ENCODE data around the gene GADD45G.

GADD45G gene

GRCh38 chr9:89630508-89630907 lies 25.7 kb downstream of the GADD45G start:
- DNase-seq (ENCODE audit: low read depth): no peak

- DNase-seq (ENCODE audit: low read depth): no peak
These were observed 26.6 kb downstream of the GADD45G start for GRCh38 chr9:89631384-89631783.

- no peak for DNase-seq (ENCODE audit: low read depth)
These were observed 27.5 kb downstream of the GADD45G start for GRCh38 chr9:89632192-89632733.

GRCh38 chr9:89632736-89633135 lies 27.9 kb downstream of the GADD45G start:
- no peak for DNase-seq (ENCODE audit: low read depth)

- no peak for DNase-seq (ENCODE audit: low read depth)
These were observed 28.6 kb downstream of the GADD45G start for GRCh38 chr9:89633404-89633803.

- no peak for DNase-seq (ENCODE audit: low read depth)
These were observed 29.1 kb downstream of the GADD45G start for GRCh38 chr9:89633920-89634319.

GRCh38 chr9:89634995-89635742 lies 30.4 kb downstream of the GADD45G start:
- DNase-seq (ENCODE audit: low read depth): no peak

GRCh38 chr9:89635816-89636215 lies 31.0 kb downstream of the GADD45G start:
- DNase-seq (ENCODE audit: low read depth): no peak

GRCh38 chr9:89637787-89638186 lies 33.0 kb downstream of the GADD45G start:
- no peak for DNase-seq (ENCODE audit: low read depth)

- no peak for DNase-seq (ENCODE audit: low read depth)
These were observed 33.5 kb downstream of the GADD45G start for GRCh38 chr9:89638359-89638758.

- no peak for DNase-seq (ENCODE audit: low read depth)
These were observed 34.1 kb downstream of the GADD45G start for GRCh38 chr9:89638893-89639292.

GRCh38 chr9:89639367-89639795 lies 34.6 kb downstream of the GADD45G start:
- DNase-seq (ENCODE audit: low read depth): no peak

- no peak for DNase-seq (ENCODE audit: low read depth)
These were observed 35.1 kb downstream of the GADD45G start for GRCh38 chr9:89639961-89640360.

- DNase-seq (ENCODE audit: low read depth): no peak
These were observed 35.5 kb downstream of the GADD45G start for GRCh38 chr9:89640361-89640760.

- DNase-seq (ENCODE audit: low read depth): no peak
These were observed 36.0 kb downstream of the GADD45G start for GRCh38 chr9:89640801-89641200.

- no peak for DNase-seq (ENCODE audit: low read depth)
These were observed 37.2 kb downstream of the GADD45G start for GRCh38 chr9:89641980-89642379.

- DNase-seq (ENCODE audit: low read depth): no peak
These were observed 38.0 kb downstream of the GADD45G start for GRCh38 chr9:89642789-89643188.

- DNase-seq (ENCODE audit: low read depth): no peak
These were observed 41.6 kb downstream of the GADD45G start for GRCh38 chr9:89646189-89646939.

- no peak for DNase-seq (ENCODE audit: low read depth)
These were observed 42.7 kb downstream of the GADD45G start for GRCh38 chr9:89647366-89648128.

- no peak for DNase-seq (ENCODE audit: low read depth)
These were observed 43.6 kb downstream of the GADD45G start for GRCh38 chr9:89648247-89649000.

- DNase-seq (ENCODE audit: low read depth): no peak
These were observed 44.4 kb downstream of the GADD45G start for GRCh38 chr9:89649039-89649691.
